Stimulated activated CD4-positive, alpha-beta T cell treated with anti-CD3 and anti-CD28 coated beads, Interleukin-15, amount 100 ng/mL, for 1 hour (primary cell): ENCODE data around the gene CAMK1D.
A peak's percentile ranks its signal among the peaks of the same experiment; 100 is the strongest.

Experiments used
- DNase-seq, 2 donors: peaks; one replicate each; pipeline ENCODE4 v3.0.0-alpha.2; 2020; ENCODE audit warnings: low read depth in 1 of 2, low spot score in 1 of 2

CAMK1D gene

GRCh38 chr10:12781976-12782375 lies 432.6 kb downstream of the CAMK1D start:
- DNase-seq, result no peak

- peak in 1 of 2 donors; percentile 8 for DNase-seq
These were observed 433.2 kb downstream of the CAMK1D start for GRCh38 chr10:12782537-12782936.

GRCh38 chr10:12783293-12783692 lies 433.9 kb downstream of the CAMK1D start:
- no peak for DNase-seq

- DNase-seq, result no peak
These were observed 435.3 kb downstream of the CAMK1D start for GRCh38 chr10:12784646-12785045.

- no peak for DNase-seq
These were observed 436.1 kb downstream of the CAMK1D start for GRCh38 chr10:12785415-12785831.

- no peak for DNase-seq
These were observed 437.9 kb downstream of the CAMK1D start for GRCh38 chr10:12787297-12787696.

- no peak for DNase-seq
These were observed 438.9 kb downstream of the CAMK1D start for GRCh38 chr10:12788277-12788676.

GRCh38 chr10:12790270-12790669 lies 440.9 kb downstream of the CAMK1D start:
- DNase-seq, result no peak

- no peak for DNase-seq
These were observed 442.4 kb downstream of the CAMK1D start for GRCh38 chr10:12791728-12792127.

GRCh38 chr10:12792889-12793556 lies 443.7 kb downstream of the CAMK1D start:
- no peak for DNase-seq

GRCh38 chr10:12795315-12796110 lies 446.2 kb downstream of the CAMK1D start:
- DNase-seq, result no peak

GRCh38 chr10:12796401-12797160 lies 447.2 kb downstream of the CAMK1D start:
- no peak for DNase-seq

GRCh38 chr10:12797471-12798262 lies 448.3 kb downstream of the CAMK1D start:
- DNase-seq, result no peak

GRCh38 chr10:12799144-12799543 lies 449.8 kb downstream of the CAMK1D start:
- DNase-seq, result no peak

GRCh38 chr10:12799714-12800113 lies 450.4 kb downstream of the CAMK1D start:
- no peak for DNase-seq

GRCh38 chr10:12800302-12800701 lies 451.0 kb downstream of the CAMK1D start:
- no peak for DNase-seq

- no peak for DNase-seq
These were observed 452.1 kb downstream of the CAMK1D start for GRCh38 chr10:12801214-12802087.

GRCh38 chr10:12803776-12804175 lies 454.4 kb downstream of the CAMK1D start:
- DNase-seq, result no peak

GRCh38 chr10:12806228-12807095 lies 457.1 kb downstream of the CAMK1D start:
- DNase-seq, result no peak
